Endothelial cell of umbilical vein (primary cell): Measurements from ENCODE around the gene TBC1D5. TPM values are rescaled to one million over a fixed set of nuclear protein-coding genes. Genes with fewer than 3 reads are reported as not detected.

Source experiments
- BruUV-seq: library from RNA; stranded (reverse); fragments of 400-500 nt; replicated peaks from 2 replicates; lab custom pipeline; 2021; lab: Mats Ljungman, UMichigan
- CTCF ChIA-PET: fragments of 300-600, 350-600 bp; sonication (Branson Sonifier 250); formaldehyde crosslinking; loops from one replicate; lab custom pipeline; 2021; ENCODE audit warnings: antibody characterized with exemption, inconsistent platforms; lab: Charles Lee
- POLR2A ChIA-PET: fragments of 300-600, 350-600 bp; sonication (Branson Sonifier 250); formaldehyde crosslinking; loops from one replicate; lab custom pipeline; 2021; ENCODE audit warnings: antibody characterized with exemption, inconsistent platforms; lab: Charles Lee
- DNase-seq: peaks from one replicate; pipeline ENCODE4 v3.0.0-alpha.2; 2011; ENCODE audit warnings: low read depth, low spot score
- FAIRE-seq: peaks from 2 replicates; lab custom pipeline; 2011; peaks lifted over from hg19 to GRCh38; lab: Jason Lieb, UNC
- H2AFZ ChIP-seq: 2 replicates; pipeline ENCODE4 v1.6.0; 2012; ENCODE audit warnings: low read depth, low read length, control low read depth, inconsistent platforms
- H3K27ac ChIP-seq: 2 replicates; pipeline ENCODE4 v1.5.1; 2011; ENCODE audit warnings: low read depth, mild to moderate bottlenecking, control low read depth, low read length, moderate library complexity; ENCODE audit not compliant: insufficient read depth
- H3K27me3 ChIP-seq, 2 experiments: 2 replicates each; pipeline versions ENCODE4 v1.6.0 to v1.6.1; 2011; ENCODE audit warnings: low read length in 2 of 2, mixed read lengths in 1 of 2; ENCODE audit not compliant: control insufficient read depth in 2 of 2, insufficient read depth in 2 of 2
- H3K36me3 ChIP-seq, 2 experiments: 2 replicates in 1 of 2; 3 replicates in 1 of 2; pipeline ENCODE4 v1.5.1; 2011; ENCODE audit warnings: low read length in 2 of 2, mild to moderate bottlenecking in 1 of 2, moderate library complexity in 1 of 2; ENCODE audit not compliant: control insufficient read depth in 2 of 2, insufficient read depth in 2 of 2; ENCODE audit errors: extremely low read depth in 1 of 2
- H3K4me1 ChIP-seq: 3 replicates; pipeline ENCODE4 v1.5.1; 2011; ENCODE audit warnings: mild to moderate bottlenecking, low read length; ENCODE audit not compliant: control insufficient read depth, insufficient read depth; ENCODE audit errors: extremely low read depth
- H3K4me2 ChIP-seq: 2 replicates; pipeline ENCODE4 v1.6.1; 2011; ENCODE audit warnings: low read length, control low read depth, mixed read lengths; ENCODE audit not compliant: insufficient read depth
- H3K4me3 ChIP-seq, 3 experiments: fragments of 200-600 bp in 1 of 3; sonication (generic), shearing (Covaris generic) in 1 of 3; replicated peaks in 1 of 3; 2 replicates each; pipeline ENCODE4 v1.5.1; 2011 to 2016; ENCODE audit warnings: control low read depth in 3 of 3, low read length in 3 of 3, mild to moderate bottlenecking in 2 of 3, inconsistent platforms in 1 of 3, low read depth in 1 of 3, moderate library complexity in 1 of 3; ENCODE audit not compliant: insufficient read depth in 1 of 3
- H3K79me2 ChIP-seq: 2 replicates; pipeline ENCODE4 v1.6.0; 2012; ENCODE audit warnings: low read length, inconsistent platforms; ENCODE audit not compliant: control insufficient read depth, insufficient read depth
- H3K9ac ChIP-seq: replicated peaks from 2 replicates; pipeline ENCODE3; 2011; ENCODE audit warnings: low read length, control low read depth; ENCODE audit not compliant: insufficient read depth; ENCODE audit errors: extremely low read depth
- H3K9me1 ChIP-seq: replicated peaks from 3 replicates; pipeline ENCODE4 v1.6.0; 2011; ENCODE audit warnings: mild to moderate bottlenecking, low read length; ENCODE audit not compliant: control insufficient read depth, insufficient read depth; ENCODE audit errors: extremely low read depth
- H3K9me3 ChIP-seq: replicated peaks from 2 replicates; pipeline ENCODE4 v1.5.1; 2012; ENCODE audit warnings: low read length, inconsistent platforms; ENCODE audit not compliant: control insufficient read depth, insufficient read depth
- H4K20me1 ChIP-seq: replicated peaks from 2 replicates; pipeline ENCODE3; 2011; ENCODE audit warnings: mild to moderate bottlenecking, low read length; ENCODE audit not compliant: control insufficient read depth, insufficient read depth; ENCODE audit errors: extremely low read depth
- CTCF ChIP-seq, 2 donors: IDR thresholded peaks; 1 replicate in 1 of 2; 2 replicates in 1 of 2; pipeline ENCODE4 v1.5.1; 2011; ENCODE audit warnings: low read length in 2 of 2, mild to moderate bottlenecking in 2 of 2, moderate library complexity in 2 of 2, control low read depth in 1 of 2, inconsistent platforms in 1 of 2, low read depth in 1 of 2; ENCODE audit not compliant: insufficient read depth in 1 of 2; ENCODE audit errors: extremely low read depth in 1 of 2
- FOS ChIP-seq: IDR thresholded peaks from 2 replicates; pipeline ENCODE4 v1.6.1; 2011; ENCODE audit warnings: mild to moderate bottlenecking, low read length, moderate library complexity, borderline replicate concordance; ENCODE audit not compliant: insufficient read depth
- GATA2 ChIP-seq: IDR thresholded peaks from 2 replicates; pipeline ENCODE4 v1.7.0; 2011; ENCODE audit warnings: low read depth, mild to moderate bottlenecking, moderate library complexity, mixed read lengths, low read length; ENCODE audit not compliant: insufficient read length, insufficient read depth
- JUN ChIP-seq: IDR thresholded peaks from 2 replicates; pipeline ENCODE4 v1.6.1; 2011; ENCODE audit warnings: borderline replicate concordance, low read depth; ENCODE audit not compliant: insufficient read length, insufficient read depth
- MAX ChIP-seq: IDR thresholded peaks from 2 replicates; pipeline ENCODE4 v1.6.1; 2011; ENCODE audit not compliant: insufficient read depth, insufficient read length
- MYC ChIP-seq: IDR thresholded peaks from one replicate; pipeline ENCODE4 v1.6.1; 2011; ENCODE audit warnings: mild to moderate bottlenecking, low read depth, low read length
- POLR2A ChIP-seq: IDR thresholded peaks from 2 replicates; pipeline ENCODE4 v1.6.1; 2012; ENCODE audit warnings: low read depth, mild to moderate bottlenecking, control low read depth, low read length
- POLR2AphosphoS5 ChIP-seq: IDR thresholded peaks from 2 replicates; pipeline ENCODE4 v1.6.1; 2012; ENCODE audit warnings: low read depth, mild to moderate bottlenecking, control low read depth, low read length, moderate library complexity; ENCODE audit not compliant: insufficient read depth
- dilution Hi-C: fragments of 300-500 bp; cut with MboI; formaldehyde crosslinking; loops from one replicate; pipeline ENCODE4 v1.15.0; 2019; ENCODE audit warnings: low sequenced_read_pairs; ENCODE audit not compliant: extremely low pct_ligation_motif_present
- intact Hi-C: fragments of 100-400 bp; cut with micrococcal nuclease; formaldehyde crosslinking; loops from one replicate; pipeline ENCODE4 v1.10.0; 2022
- polyA plus RNA-seq, 4 experiments: library from polyadenylated mRNA; depleted of rRNA in 3 of 4; stranded (reverse) in 3 of 4; unstranded in 1 of 4; fragments of >200 nt; gene quantifications; 2 replicates each; pipeline versions ENCODE4 v1.2.1 to v1.2.3, GENCODE V29; 2011 to 2012; ENCODE audit warnings: missing spikeins in 1 of 4
- total RNA-seq: library from RNA; stranded (reverse); gene quantifications from 2 replicates; pipeline ENCODE4 v1.2.3, GENCODE V29; 2021

The TBC1D5 gene
- total and polyA plus RNA-seq, 2 donors (not counting 3 experiments of a cell fraction or from before 2014, with no cell fraction given): 17.5 to 44.7 TPM

- intact Hi-C loops (no loop called here), dilution Hi-C loops (no loop called here)
- no peaks in the 10 kb centered on the region for H3K36me3 ChIP-seq
- H3K4me2 ChIP-seq: no peak overlapping the region
- no peaks in the 10 kb centered on the region for H4K20me1 ChIP-seq
- H3K9me3 ChIP-seq: no peaks in the 10 kb centered on the region
- no peak for DNase-seq
- no peak for TF ChIP-seq POLR2A
- TF ChIP-seq MAX: no peak
- no peak for TF ChIP-seq GATA2
- no peak for TF ChIP-seq MYC
- no peak for TF ChIP-seq POLR2AphosphoS5
- TF ChIP-seq CTCF (IDR thresholded peaks at IDR 0.05; ENCODE audit: extremely low read depth in 1 of 2, insufficient read depth in 1 of 2, low read depth in 1 of 2, low read length in 2 of 2): no peak
- no peak for TF ChIP-seq FOS
- no peak overlapping the region for H2AFZ ChIP-seq
- no peak for FAIRE-seq
- H3K4me1 ChIP-seq: peaks cover 10% of the 10 kb centered on the region
- no peak overlapping the region for H3K9ac ChIP-seq
- H3K27ac ChIP-seq: no peak overlapping the region
- ChIA-PET POLR2A (no interaction called here), CTCF (no interaction called here)
- no peaks in the 10 kb centered on the region for H3K9me1 ChIP-seq
- no peak overlapping the region for H3K4me3 ChIP-seq
- BruUV-seq: no TSS peak
- H3K79me2 ChIP-seq: no peaks in the 10 kb centered on the region
- H3K27me3 ChIP-seq: no peaks in the 10 kb centered on the region
Measured at GRCh38 chr3:17761563-17761962, 19.1 kb upstream of the TBC1D5 start.

- BruUV-seq: no TSS peak
- FAIRE-seq: peak; percentile 18
- ChIA-PET POLR2A (no interaction called here), CTCF (interaction anchor here (0.8 to 0.9 kb wide), 2 partner anchors 9 to 115 kb away, joined by 3 to 4 read pairs; no protein-coding TSS in a partner anchor)
- Histone ChIP-seq H2AFZ (no peak overlapping the region), H3K4me2 (peak overlapping the region; percentile 67), H3K9ac (no peak overlapping the region), H3K27ac (peak overlapping the region; percentile 22), H3K36me3 (no peaks in the 10 kb centered on the region), H4K20me1 (no peaks in the 10 kb centered on the region), H3K9me3 (no peaks in the 10 kb centered on the region), H3K4me3 (no peak overlapping the region), H3K79me2 (no peaks in the 10 kb centered on the region), H3K4me1 (peaks cover 10% of the 10 kb centered on the region), H3K27me3 (no peaks in the 10 kb centered on the region), H3K9me1 (no peaks in the 10 kb centered on the region)
- TF ChIP-seq MAX: no peak
- no peak for TF ChIP-seq FOS
- peak; percentile 26 for TF ChIP-seq JUN
- DNase-seq: peak; percentile 34
- dilution Hi-C loops: no loop called here
- intact Hi-C loops: no loop called here
Measured at GRCh38 chr3:17759901-17760300, 17.5 kb upstream of the TBC1D5 start.
